ENCODE results near the gene LRP1B.
A peak's percentile ranks its signal among the peaks of the same experiment; 100 is the strongest.
"Not testable (repeated sequence)": the region's sequence is repeated elsewhere in the genome, so short reads cannot be mapped to it uniquely, and the experiment has no call there.

The LRP1B gene

DNA sequence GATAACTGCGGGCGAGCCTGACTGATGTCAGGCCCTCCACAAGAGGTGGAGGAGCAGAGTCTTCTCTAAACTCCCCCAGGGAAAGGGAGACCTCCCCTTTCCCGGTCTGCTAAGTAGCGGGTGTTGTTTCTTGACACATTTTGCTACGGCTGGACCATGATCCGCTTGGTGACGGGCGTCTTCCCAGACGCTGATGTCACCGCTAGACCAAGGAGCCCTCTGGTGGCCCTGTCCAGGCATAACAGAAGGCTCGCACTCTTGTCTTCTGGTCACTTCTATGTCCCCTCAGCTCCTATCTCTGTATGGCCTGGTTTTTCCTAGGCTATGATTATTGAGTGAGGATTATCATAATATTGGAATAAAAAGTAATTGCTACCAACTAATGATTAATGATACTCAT is 1166.5 kb downstream of the LRP1B start:
- not testable (repeated sequence) for DNase-seq

- no peak for DNase-seq
Observed at GRCh38 chr2:140949932-140950331, 1180.9 kb downstream of the LRP1B start.

DNA sequence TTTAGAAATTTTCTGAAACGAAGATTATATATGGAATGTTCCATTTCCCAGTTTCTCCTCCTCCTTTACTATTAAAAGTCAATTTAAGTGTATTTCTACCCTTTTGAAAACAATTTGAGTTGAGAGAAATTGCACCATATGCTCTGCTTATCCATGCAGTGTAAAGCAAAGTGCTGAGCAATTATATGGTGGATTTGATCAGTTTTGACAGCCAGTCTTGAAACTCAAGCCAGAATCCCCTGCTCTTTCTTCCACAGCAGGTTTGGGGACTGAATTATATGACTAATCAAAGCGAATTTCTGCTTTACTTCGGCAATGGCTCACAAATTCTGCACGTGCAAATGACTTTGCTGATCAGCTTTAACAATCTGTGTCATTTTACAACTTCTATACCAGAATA is 1183.6 kb downstream of the LRP1B start:
- no peak for DNase-seq

DNA sequence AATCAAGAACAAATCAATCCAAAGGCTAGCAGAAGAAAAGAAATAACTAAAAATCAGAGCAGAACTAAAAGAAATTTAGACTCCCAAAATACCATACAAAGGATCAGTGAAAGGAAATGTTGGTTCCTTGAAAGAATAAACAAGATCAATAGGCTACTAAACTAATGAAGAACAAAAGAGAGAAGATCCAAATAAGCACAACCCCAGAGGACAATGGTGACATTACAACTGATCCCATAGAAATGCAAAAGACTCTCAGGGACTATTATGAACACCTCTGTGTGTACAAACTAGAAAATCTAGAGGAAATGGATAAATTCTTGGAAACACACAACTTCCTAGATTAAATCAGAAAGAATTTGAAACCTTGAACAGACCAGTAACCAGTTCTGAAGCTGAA is 1186.9 kb downstream of the LRP1B start:
- no peak for DNase-seq

GRCh38 chr2:140942284-140942683 is 1188.5 kb downstream of the LRP1B start:
- DNase-seq, result no peak

- no peak for DNase-seq
Observed at GRCh38 chr2:140929849-140930248, 1201.0 kb downstream of the LRP1B start.

DNA sequence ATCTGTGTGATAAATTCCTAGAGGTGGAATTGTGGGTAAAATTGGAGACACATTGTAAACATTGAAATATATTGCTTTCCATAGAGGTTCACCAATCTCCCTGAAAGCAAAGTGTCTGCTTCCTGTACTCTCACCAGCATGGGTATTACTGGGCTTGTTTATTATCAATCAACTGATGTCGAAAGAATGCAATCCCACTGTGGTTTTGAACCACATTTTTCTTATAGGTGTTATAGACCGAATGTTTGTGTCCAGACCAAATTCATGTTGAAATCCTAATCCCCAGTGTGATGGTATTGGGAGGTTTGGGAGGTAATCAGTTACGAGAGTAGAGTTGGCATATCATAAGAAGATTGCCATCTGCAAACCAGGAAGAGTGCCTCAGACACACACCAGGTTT is 1212.4 kb downstream of the LRP1B start:
- no peak for DNase-seq

- DNase-seq, result no peak
Observed at GRCh38 chr2:140916410-140916809, 1214.4 kb downstream of the LRP1B start.

GRCh38 chr2:140910683-140911082 is 1220.1 kb downstream of the LRP1B start:
- no peak for DNase-seq

- DNase-seq, result no peak
Observed at GRCh38 chr2:140905083-140905781, 1225.6 kb downstream of the LRP1B start.

DNA sequence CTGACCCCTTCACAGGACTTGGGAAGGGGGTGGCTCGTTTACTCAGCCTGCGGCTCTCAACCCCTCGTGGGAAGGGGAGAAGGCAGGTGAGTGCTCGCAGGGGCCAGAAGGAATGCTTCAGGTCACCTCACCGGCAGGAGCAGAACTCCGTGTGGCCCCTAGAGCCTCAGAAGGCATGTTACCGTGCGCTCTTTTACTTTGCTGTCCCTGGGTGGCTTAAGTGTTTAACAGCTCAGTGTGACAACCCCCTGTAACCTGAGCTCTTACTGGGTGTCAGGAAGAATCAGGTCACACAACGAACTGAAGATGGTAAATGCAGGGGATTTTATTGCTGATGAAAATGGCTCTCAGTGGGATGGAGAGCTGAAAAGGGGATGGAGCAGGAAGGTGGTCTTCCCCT is 1235.4 kb downstream of the LRP1B start:
- DNase-seq, result no peak

- no peak for DNase-seq
Observed at GRCh38 chr2:140893685-140894084, 1237.1 kb downstream of the LRP1B start.

DNA sequence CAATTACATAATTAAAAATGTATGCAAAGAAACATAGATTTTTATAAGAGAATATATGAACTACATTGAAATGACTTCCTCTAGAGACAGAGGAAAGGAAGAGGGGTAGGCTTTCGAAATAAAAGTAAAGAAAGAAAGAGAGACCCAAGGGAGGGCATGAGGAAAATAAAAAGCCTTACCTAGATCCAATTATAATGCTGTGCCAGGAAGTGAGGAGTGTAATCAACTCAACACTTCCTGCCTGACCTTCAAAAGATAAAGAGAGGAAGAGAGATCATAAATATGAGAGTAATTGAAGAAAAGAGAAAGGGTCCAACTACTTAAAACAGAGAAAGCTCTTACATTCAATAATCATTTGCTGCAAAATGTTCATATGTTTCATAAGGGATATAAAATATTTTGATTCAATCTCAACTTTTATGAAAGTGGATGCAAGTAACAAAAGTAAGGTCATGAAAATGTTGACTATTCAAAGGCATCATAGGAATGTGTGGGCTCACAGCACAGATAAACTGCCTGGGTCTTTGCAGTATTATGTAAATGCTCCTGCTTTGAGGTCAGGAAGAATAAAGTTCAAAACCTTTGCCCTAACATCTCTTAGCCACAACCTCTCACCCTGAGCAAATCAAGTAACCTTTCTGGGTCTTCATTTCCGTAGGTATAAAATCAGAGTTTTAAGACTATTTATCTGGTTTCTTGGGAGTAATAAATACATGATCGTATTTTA is 1237.7 kb downstream of the LRP1B start:
- DNase-seq, result no peak

- DNase-seq, result no peak
Observed at GRCh38 chr2:140892436-140892835, 1238.4 kb downstream of the LRP1B start.

DNA sequence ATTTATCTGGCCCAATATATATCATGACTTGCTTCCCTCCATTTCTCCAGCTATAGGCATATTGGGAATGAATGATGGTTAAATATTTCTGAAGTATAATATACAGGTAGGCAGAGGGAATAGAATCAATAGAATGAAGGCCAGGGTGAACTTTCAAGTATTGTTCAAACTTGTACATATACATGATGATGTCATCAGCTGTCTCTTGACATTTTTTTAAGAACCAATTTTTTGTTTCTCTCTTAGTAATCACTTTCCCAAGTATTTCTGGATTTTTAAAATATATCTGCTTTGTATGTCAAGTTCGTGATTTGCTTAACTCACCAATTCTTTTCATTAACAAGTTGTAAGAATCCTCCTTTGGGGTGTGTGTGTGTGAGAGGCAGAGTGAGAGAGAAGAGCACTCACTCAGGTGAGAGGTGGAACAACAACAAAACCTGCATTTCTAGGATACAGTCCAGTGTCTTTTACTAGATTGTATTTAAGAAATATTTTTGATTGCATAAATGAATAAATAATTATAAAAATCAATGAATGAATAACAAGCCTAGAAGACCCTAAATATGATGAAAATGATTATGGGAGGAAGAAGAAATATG is 1239.1 kb downstream of the LRP1B start:
- no peak for DNase-seq

- no peak for DNase-seq
Observed at GRCh38 chr2:140882671-140883620, 1247.9 kb downstream of the LRP1B start.

DNA sequence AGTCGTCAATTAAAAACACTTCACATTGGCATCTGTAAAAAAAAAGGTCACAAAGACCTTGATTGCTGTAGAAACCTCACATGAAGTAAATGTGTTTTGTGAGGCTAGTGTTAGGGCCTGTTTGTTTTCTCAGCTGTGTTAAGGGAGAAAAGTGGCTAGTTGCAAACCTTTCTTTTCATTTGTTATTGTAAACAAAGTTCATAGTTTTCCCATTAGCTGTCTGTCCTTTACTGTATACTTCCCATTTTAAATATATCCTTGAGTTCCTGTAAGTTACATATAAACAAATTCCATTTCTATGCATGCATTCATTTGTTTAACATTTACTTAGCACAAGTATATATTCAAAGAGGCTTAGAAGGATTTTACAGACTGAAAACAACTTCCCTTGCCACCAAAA is 1250.2 kb downstream of the LRP1B start:
- DNase-seq, result no peak

DNA sequence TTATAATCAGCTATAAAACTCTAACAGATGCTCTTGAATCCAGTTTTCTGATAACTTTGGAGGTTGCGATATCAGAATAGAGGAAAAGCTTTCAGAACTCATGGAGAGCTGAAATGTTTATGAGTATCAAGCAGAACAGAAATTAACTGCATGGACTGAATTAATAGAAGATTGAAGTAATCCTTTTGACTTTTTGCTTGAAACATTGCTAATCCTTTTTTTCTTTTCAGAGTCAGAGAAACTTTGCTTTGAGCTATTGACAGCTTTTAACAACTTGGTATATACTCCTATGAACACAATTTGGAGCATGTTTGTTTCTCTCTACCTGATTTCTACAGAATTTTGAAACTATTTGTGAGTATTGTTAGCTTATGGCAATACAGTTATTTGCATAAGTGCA is 1254.8 kb downstream of the LRP1B start:
- DNase-seq, result no peak

DNA sequence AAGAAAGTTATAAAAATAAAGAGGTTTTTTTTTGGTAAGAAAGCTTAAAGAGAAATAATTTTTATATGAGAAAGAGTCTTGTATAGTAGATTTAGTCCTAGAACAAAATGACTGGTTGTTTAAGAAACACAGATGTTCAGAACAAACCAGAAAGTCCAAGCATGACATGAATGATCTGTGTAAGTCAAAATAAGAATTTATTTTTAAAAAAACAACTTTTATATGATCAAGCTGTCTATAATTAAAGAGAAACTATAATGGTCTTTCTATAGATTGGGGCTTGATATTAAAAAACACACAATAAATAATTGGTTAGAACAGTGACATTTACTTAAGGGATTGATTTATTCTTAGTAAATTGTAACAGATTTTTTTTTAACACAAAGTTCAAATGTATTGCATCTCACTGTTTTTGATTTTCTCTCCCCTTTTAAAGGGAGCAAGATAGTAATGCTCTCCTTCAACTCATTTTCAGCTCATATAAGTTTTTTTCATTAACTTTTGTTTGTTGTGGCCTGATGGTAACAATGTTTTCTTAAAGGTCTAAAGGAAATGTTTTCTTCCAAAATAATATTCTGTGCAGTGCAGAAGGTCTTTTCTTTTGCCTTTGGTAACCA is 1256.8 kb downstream of the LRP1B start:
- no peak for DNase-seq

- no peak for DNase-seq
Observed at GRCh38 chr2:140869925-140870324, 1260.9 kb downstream of the LRP1B start.

- no peak for DNase-seq
Observed at GRCh38 chr2:140869107-140869506, 1261.7 kb downstream of the LRP1B start.

DNA sequence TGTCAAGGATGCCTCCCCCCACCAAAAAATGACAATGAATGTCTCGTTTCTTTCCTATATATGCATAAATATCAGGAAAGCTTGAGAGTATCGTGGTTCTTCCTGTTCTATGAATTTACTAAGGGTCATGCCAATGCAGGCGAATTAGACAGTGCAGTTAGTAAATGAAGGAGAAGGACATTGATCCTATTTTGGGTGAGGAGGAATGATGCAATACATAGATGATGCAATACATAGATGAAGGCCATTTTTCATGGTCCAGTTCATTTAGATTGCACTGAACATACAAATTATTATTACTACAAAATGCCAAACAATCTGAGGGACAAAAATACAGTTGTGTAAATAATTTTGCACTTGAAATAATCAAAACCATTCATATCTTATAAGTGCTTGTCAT is 1265.0 kb downstream of the LRP1B start:
- DNase-seq, result no peak

GRCh38 chr2:140863713-140864112 is 1267.1 kb downstream of the LRP1B start:
- peak; percentile 50 for DNase-seq

All from NCI-H1436 (cell line).